Fibroblast of the aortic adventitia (primary cell): ENCODE results near the gene PARN. TPM values are rescaled to one million over a fixed set of nuclear protein-coding genes. Genes with fewer than 3 reads are reported as not detected.

ENCODE experiments used
- DNase-seq: peaks from one replicate; pipeline ENCODE4 v3.0.0-alpha.2; 2010; ENCODE audit warnings: low read depth
- H3K4me3 ChIP-seq: 2 replicates; pipeline ENCODE4 v1.5.1; 2011; ENCODE audit warnings: low read depth, mild to moderate bottlenecking, control low read depth, low read length, moderate library complexity
- CTCF ChIP-seq: IDR thresholded peaks from 2 replicates; pipeline ENCODE4 v1.5.1; 2011; ENCODE audit warnings: mild to moderate bottlenecking, low read length, control low read depth, inconsistent platforms; ENCODE audit not compliant: insufficient read depth
- total RNA-seq: library from RNA; depleted of rRNA; stranded (reverse); fragments of >200 nt; gene quantifications from 2 replicates; pipeline ENCODE4 v1.2.3, GENCODE V29; 2012; ENCODE audit warnings: low replicate concordance

PARN gene
- total RNA-seq, 1 donor = 37.2 TPM

- H3K4me3 ChIP-seq = no peak overlapping the region
- peak; percentile 21 for DNase-seq
- peak; percentile 24 for TF ChIP-seq CTCF
Measured at GRCh38 chr16:14489460-14489859, 140.6 kb downstream of the PARN start.

GRCh38 chr16:14487579-14487978, 142.5 kb downstream of the PARN start:
- peak overlapping the region; percentile 63 for H3K4me3 ChIP-seq
- no peak for TF ChIP-seq CTCF
- DNase-seq = no peak

- peak; percentile 98 for DNase-seq
Measured at GRCh38 chr16:14486520-14487303, 143.3 kb downstream of the PARN start.

GRCh38 chr16:14485811-14486519, 144.1 kb downstream of the PARN start:
- no peak for DNase-seq
- no peak overlapping the region for H3K4me3 ChIP-seq
- TF ChIP-seq CTCF = no peak

More at GRCh38 chr16:14486520-14487303, 143.3 kb downstream of the PARN start:
- H3K4me3 ChIP-seq = peak overlapping the region; percentile 63
- TF ChIP-seq CTCF = no peak

- TF ChIP-seq CTCF = no peak
- H3K4me3 ChIP-seq = no peak overlapping the region
- DNase-seq = peak; percentile 48
Measured at GRCh38 chr16:14485121-14485551, 144.9 kb downstream of the PARN start.

- no peak for DNase-seq
- H3K4me3 ChIP-seq = no peak overlapping the region
- no peak for TF ChIP-seq CTCF
Measured at GRCh38 chr16:14483819-14484385, 146.2 kb downstream of the PARN start.
